GM23248 (cell line): ENCODE results near the gene SNX27.

ENCODE experiments used
- EZH2 ChIP-seq: fragments of 200-600 bp; sonication (generic); IDR thresholded peaks from 2 replicates; pipeline ENCODE4 v1.6.1; 2018; ENCODE audit warnings: antibody characterized with exemption, mild to moderate bottlenecking; ENCODE audit not compliant: insufficient read depth, poor library complexity, severe bottlenecking
- EZH2phosphoT487 ChIP-seq: fragments of 200-600 bp; sonication (generic); IDR thresholded peaks from 2 replicates; pipeline ENCODE4 v1.6.1; 2018; ENCODE audit warnings: antibody characterized with exemption, moderate library complexity, mild to moderate bottlenecking, low read depth; ENCODE audit not compliant: insufficient read depth

DNA sequence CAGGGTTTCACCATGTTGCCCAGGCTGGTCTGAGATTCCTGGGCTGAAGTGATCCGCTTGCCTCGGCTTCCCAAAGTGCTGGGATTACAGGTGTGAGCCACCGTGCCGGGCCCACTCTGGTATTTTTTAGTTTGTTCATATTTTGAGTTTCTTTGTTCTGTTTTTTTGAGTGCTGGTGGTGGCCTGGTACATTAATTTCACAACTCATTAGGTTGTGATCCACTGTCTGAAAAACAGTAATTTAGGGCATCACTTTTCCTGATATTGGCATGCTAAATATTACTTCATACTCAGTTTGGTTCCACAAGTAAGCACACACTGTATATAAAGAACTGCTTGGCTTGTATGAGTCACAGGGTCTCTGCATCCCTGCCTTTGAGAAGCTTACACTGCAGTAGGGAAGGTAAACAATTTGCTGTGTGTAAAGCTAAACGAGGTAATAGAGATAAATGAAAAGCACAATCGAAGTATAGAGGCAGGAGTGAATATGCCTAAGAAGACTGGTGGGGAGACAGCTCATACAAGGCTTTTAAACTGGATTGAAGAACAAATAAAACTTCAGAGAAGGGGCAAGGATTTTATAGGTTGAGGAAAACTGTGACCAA is 7.7 kb downstream of the SNX27 start:
- TF ChIP-seq EZH2 (no peak), EZH2phosphoT487 (no peak)
